Caco-2 (cell line): ENCODE data around the gene ANKRD52. TPM values are rescaled to one million over a fixed set of nuclear protein-coding genes. Genes with fewer than 3 reads are reported as not detected.
A peak's percentile ranks its signal among the peaks of the same experiment; 100 is the strongest.

ENCODE experiments used
- BruUV-seq: library from RNA; stranded (reverse); fragments of 400-500 nt; replicated peaks from 2 replicates; lab custom pipeline; 2021; lab: Mats Ljungman, UMichigan
- CTCF ChIA-PET: fragments of 300-600 bp; sonication (Branson Sonifier 250); formaldehyde crosslinking; loops from one replicate; lab custom pipeline; 2022; ENCODE audit warnings: antibody characterized with exemption; lab: Charles Lee
- POLR2A ChIA-PET: fragments of 300-600 bp; sonication (Branson Sonifier 250); formaldehyde crosslinking; loops from one replicate; lab custom pipeline; 2022; ENCODE audit warnings: antibody characterized with exemption; lab: Charles Lee
- DNase-seq, 2 experiments: peaks; one replicate each; pipeline versions ENCODE4 v3.0.0 to v3.0.0-alpha.2; 2020 to 2022
- H3K27me3 ChIP-seq: replicated peaks from 2 replicates; pipeline ENCODE4 v1.6.0; 2011; ENCODE audit warnings: low read length; ENCODE audit not compliant: control insufficient read depth, insufficient read depth
- H3K36me3 ChIP-seq: 2 replicates; pipeline ENCODE4 v1.5.1; 2011; ENCODE audit warnings: low read length; ENCODE audit not compliant: control insufficient read depth, insufficient read depth
- H3K4me1 ChIP-seq: fragments of 250-450 bp; sonication (Bioruptor Pico); 2 replicates; pipeline ENCODE4 v1.5.1; 2020; ENCODE audit warnings: mild to moderate bottlenecking
- H3K4me3 ChIP-seq: 2 replicates; pipeline ENCODE4 v1.5.1; 2011; ENCODE audit warnings: low read depth, mild to moderate bottlenecking, control low read depth, low read length
- H3K9me3 ChIP-seq: fragments of 250-450 bp; sonication (Bioruptor Pico); 2 replicates; pipeline ENCODE4 v1.5.1; 2020; ENCODE audit warnings: mild to moderate bottlenecking, moderate library complexity
- H3K27ac Mint-ChIP-seq: one replicate; pipeline ENCODE4 v1.8.0; 2022; ENCODE audit warnings: mixed read lengths; ENCODE audit not compliant: unreplicated experiment
- H3K27me3 Mint-ChIP-seq: one replicate; pipeline ENCODE4 v1.8.0; 2022; ENCODE audit warnings: mixed read lengths; ENCODE audit not compliant: insufficient read depth, unreplicated experiment
- H3K36me3 Mint-ChIP-seq: one replicate; pipeline ENCODE4 v1.8.0; 2022; ENCODE audit warnings: mild to moderate bottlenecking, mixed read lengths; ENCODE audit not compliant: insufficient read depth, unreplicated experiment
- H3K4me1 Mint-ChIP-seq: one replicate; pipeline ENCODE4 v1.8.0; 2022; ENCODE audit warnings: low read depth, mixed read lengths; ENCODE audit not compliant: unreplicated experiment
- H3K4me3 Mint-ChIP-seq: one replicate; pipeline ENCODE4 v1.8.0; 2022; ENCODE audit warnings: mild to moderate bottlenecking, moderate library complexity, mixed read lengths; ENCODE audit not compliant: unreplicated experiment
- H3K9me3 Mint-ChIP-seq: one replicate; pipeline ENCODE4 v1.8.0; 2022; ENCODE audit warnings: mixed read lengths; ENCODE audit not compliant: unreplicated experiment
- CTCF ChIP-seq, 2 experiments: fragments of 200-600 bp in 1 of 2; IDR thresholded peaks; 1 replicate in 1 of 2; 2 replicates in 1 of 2; pipeline versions ENCODE4 v1.5.1 to v1.8.0; 2011 to 2022; ENCODE audit warnings: antibody characterized with exemption in 1 of 2, control low read depth in 1 of 2, inconsistent platforms in 1 of 2, low read depth in 1 of 2, low read length in 1 of 2, mild to moderate bottlenecking in 1 of 2, moderate library complexity in 1 of 2; ENCODE audit not compliant: insufficient read depth in 1 of 2, severe bottlenecking in 1 of 2, unreplicated experiment in 1 of 2
- intact Hi-C: fragments of 100-400 bp; cut with micrococcal nuclease; formaldehyde crosslinking; loops from one replicate; pipeline ENCODE4 v1.10.0; 2022; ENCODE audit not compliant: unreplicated experiment
- total RNA-seq: library from RNA; stranded (reverse); gene quantifications from 2 replicates; pipeline ENCODE4 v1.2.3, GENCODE V29; 2022

ANKRD52 gene
- total RNA-seq, 1 experiment from 2014 or later: 34.6 TPM

DNA sequence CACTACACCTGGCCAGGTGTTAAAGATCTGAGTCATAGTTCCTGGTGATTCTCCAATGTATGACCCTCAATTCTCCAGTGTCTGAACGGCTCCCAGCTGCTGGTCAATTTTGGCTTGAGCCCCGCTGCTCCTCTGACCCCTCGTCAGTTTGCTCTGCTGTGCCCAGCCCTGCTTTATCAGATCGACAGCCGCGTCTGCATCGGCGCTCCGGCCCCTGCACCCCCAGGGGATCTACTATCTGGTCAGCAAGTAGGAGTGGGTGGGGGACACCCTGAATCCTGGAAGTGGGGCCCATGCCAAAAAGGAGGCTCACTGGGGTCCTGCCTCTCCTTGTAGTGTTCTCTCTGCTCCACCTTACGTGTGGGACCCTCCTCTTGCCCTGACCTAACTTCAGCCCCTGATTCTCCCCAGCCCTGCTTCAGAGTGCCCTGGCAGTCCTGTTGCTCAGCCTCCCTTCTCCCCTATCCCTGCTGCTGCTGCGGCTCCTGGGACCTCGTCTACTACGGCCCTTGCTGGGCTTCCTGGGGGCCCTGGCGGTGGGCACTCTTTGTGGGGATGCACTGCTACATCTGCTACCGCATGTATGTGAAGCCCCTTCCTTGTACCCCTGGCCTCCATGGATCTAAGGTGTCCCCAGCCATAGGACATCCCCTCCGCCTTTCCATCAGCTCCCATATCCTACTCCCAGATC is 23.3 kb downstream of the ANKRD52 start:
- no peak for TF ChIP-seq CTCF (IDR thresholded peaks at IDR 0.05; ENCODE audit: insufficient read depth in 1 of 2, low read depth in 1 of 2, low read length in 1 of 2, severe bottlenecking in 1 of 2, unreplicated experiment in 1 of 2)
- peaks cover 18% of the 10 kb centered on the region for H3K4me1 Mint-ChIP-seq
- H3K27me3 ChIP-seq: no peaks in the 10 kb centered on the region
- CTCF ChIA-PET: interaction anchor here (0.6 kb wide), 1 partner anchor 58 kb away, joined by 3 read pairs; no protein-coding TSS in a partner anchor
- H3K4me3 ChIP-seq: no peak overlapping the region
- H3K4me1 ChIP-seq: peaks cover 21% of the 10 kb centered on the region
- H3K36me3 ChIP-seq: peaks cover 5% of the 10 kb centered on the region
- POLR2A ChIA-PET: no interaction called here
- H3K4me3 Mint-ChIP-seq: peak overlapping the region; percentile 21
- no peaks in the 10 kb centered on the region for H3K9me3 Mint-ChIP-seq
- no peak for DNase-seq
- peaks cover 54% of the 10 kb centered on the region for H3K36me3 Mint-ChIP-seq
- H3K27ac Mint-ChIP-seq: peak overlapping the region; percentile 50
- no peaks in the 10 kb centered on the region for H3K9me3 ChIP-seq
- no peaks in the 10 kb centered on the region for H3K27me3 Mint-ChIP-seq
- intact Hi-C loops: no loop called here
- BruUV-seq: no TSS peak

GRCh38 chr12:56231184-56231582 is 27.0 kb downstream of the ANKRD52 start:
- BruUV-seq: no TSS peak
- ChIA-PET CTCF (interaction anchor here (0.7 to 1.8 kb wide), 5 partner anchors 10 to 41 kb away, joined by 3 to 15 read pairs (median 3); partner anchors contain the start of gene RNF41), POLR2A (interaction anchor here (0.8 to 2.0 kb wide), 4 partner anchors 9 to 129 kb away, joined by 3 to 13 read pairs (median 4); partner anchors contain the start of genes RNF41, SMARCC2 and STAT2)
- Mint-ChIP-seq H3K27ac (peak overlapping the region; percentile 85), H3K4me3 (peak overlapping the region; percentile 86), H3K9me3 (no peaks in the 10 kb centered on the region), H3K36me3 (peaks cover 28% of the 10 kb centered on the region), H3K27me3 (no peaks in the 10 kb centered on the region), H3K4me1 (peaks cover 25% of the 10 kb centered on the region)
- Histone ChIP-seq H3K4me3 (peak overlapping the region; percentile 43), H3K36me3 (peaks cover 4% of the 10 kb centered on the region), H3K4me1 (peaks cover 29% of the 10 kb centered on the region), H3K9me3 (no peaks in the 10 kb centered on the region), H3K27me3 (no peaks in the 10 kb centered on the region)
- TF ChIP-seq CTCF (IDR thresholded peaks at IDR 0.05; ENCODE audit: insufficient read depth in 1 of 2, low read depth in 1 of 2, low read length in 1 of 2, severe bottlenecking in 1 of 2, unreplicated experiment in 1 of 2): no peak
- DNase-seq: no peak
- intact Hi-C loops: loop anchor here (2.0 kb wide), 3 partner anchors 26 to 70 kb away; partner anchors contain the start of genes COQ10A and CS

GRCh38 chr12:56230432-56231183 is 27.6 kb downstream of the ANKRD52 start:
- ChIA-PET CTCF (interaction anchor here (0.5 to 1.8 kb wide), 7 partner anchors 9 to 144 kb away, joined by 3 to 15 read pairs (median 3); partner anchors contain the start of gene RNF41), POLR2A (interaction anchor here (0.6 to 2.0 kb wide), 8 partner anchors 9 to 130 kb away, joined by 3 to 13 read pairs (median 4); partner anchors contain the start of genes RNF41, SMARCC2, STAT2 and ZC3H10)
- peak overlapping the region; percentile 43 for H3K4me3 ChIP-seq
- H3K36me3 ChIP-seq: no peaks in the 10 kb centered on the region; the same call in 1 of the 2 replicates
- Mint-ChIP-seq H3K36me3 (peaks cover 26% of the 10 kb centered on the region), H3K9me3 (no peaks in the 10 kb centered on the region), H3K4me3 (peak overlapping the region; percentile 86), H3K27me3 (no peaks in the 10 kb centered on the region), H3K4me1 (peaks cover 25% of the 10 kb centered on the region), H3K27ac (peak overlapping the region; percentile 85)
- intact Hi-C loops: loop anchor here (1.0 to 2.0 kb wide), 4 partner anchors 8 to 70 kb away; partner anchors contain the start of genes COQ10A and CS
- H3K9me3 ChIP-seq: no peaks in the 10 kb centered on the region
- H3K27me3 ChIP-seq: no peaks in the 10 kb centered on the region
- TF ChIP-seq CTCF (IDR thresholded peaks at IDR 0.05; ENCODE audit: insufficient read depth in 1 of 2, low read depth in 1 of 2, low read length in 1 of 2, severe bottlenecking in 1 of 2, unreplicated experiment in 1 of 2): no peak
- H3K4me1 ChIP-seq: peaks cover 29% of the 10 kb centered on the region
- DNase-seq: peak; percentile 94 to 96
- TSS peak; percentile 74 for BruUV-seq
